AML-193 (cell line): ENCODE measurements around the gene LRRC4C.

Source experiments
- DNase-seq, 2 experiments: peaks; one replicate each; lab custom pipeline; 2025; lab: John Stamatoyannopoulos, UW

LRRC4C gene

GRCh38 chr11:41459465-41460401, at the start of gene LRRC4C:
Gene LRRC4C, minus strand, starts transcription at chr11:41459652.
- no peak for DNase-seq

GRCh38 chr11:41508121-41508520, 48.7 kb upstream of the LRRC4C start:
- no peak for DNase-seq

- no peak for DNase-seq
Measured at GRCh38 chr11:41499429-41499828, 40.0 kb upstream of the LRRC4C start.

- peak; percentile 37 to 42 for DNase-seq
Measured at GRCh38 chr11:41498726-41499125, 39.3 kb upstream of the LRRC4C start.

GRCh38 chr11:41497974-41498373, 38.5 kb upstream of the LRRC4C start:
- DNase-seq, result peak; percentile 10 to 26

- DNase-seq, result no peak
Measured at GRCh38 chr11:41494716-41495115, 35.3 kb upstream of the LRRC4C start.

GRCh38 chr11:41486424-41486823, 27.0 kb upstream of the LRRC4C start:
- DNase-seq, result no peak

GRCh38 chr11:41483956-41484355, 24.5 kb upstream of the LRRC4C start:
- DNase-seq, result no peak

- DNase-seq, result no peak
Measured at GRCh38 chr11:41479179-41479578, 19.7 kb upstream of the LRRC4C start.

- no peak for DNase-seq
Measured at GRCh38 chr11:41461057-41461681, 1.7 kb upstream of the LRRC4C start.

- no peak for DNase-seq
Measured at GRCh38 chr11:41458641-41459040, 811 bp downstream of the LRRC4C start.

- no peak for DNase-seq
Measured at GRCh38 chr11:41458154-41458553, 1.3 kb downstream of the LRRC4C start.

GRCh38 chr11:41457216-41458014, 2.0 kb downstream of the LRRC4C start:
- no peak for DNase-seq

GRCh38 chr11:41456269-41456668, 3.2 kb downstream of the LRRC4C start:
- DNase-seq, result no peak

GRCh38 chr11:41451011-41451410, 8.4 kb downstream of the LRRC4C start:
- DNase-seq, result no peak

- DNase-seq, result no peak
Measured at GRCh38 chr11:41449483-41450050, 9.9 kb downstream of the LRRC4C start.

- DNase-seq, result no peak
Measured at GRCh38 chr11:41446566-41446965, 12.9 kb downstream of the LRRC4C start.

- DNase-seq, result no peak
Measured at GRCh38 chr11:41446107-41446506, 13.3 kb downstream of the LRRC4C start.

- no peak for DNase-seq
Measured at GRCh38 chr11:41437006-41437490, 22.4 kb downstream of the LRRC4C start.

GRCh38 chr11:41435531-41435930, 23.9 kb downstream of the LRRC4C start:
- no peak for DNase-seq

- DNase-seq, result no peak
Measured at GRCh38 chr11:41431784-41432183, 27.7 kb downstream of the LRRC4C start.

GRCh38 chr11:41419901-41420300, 39.6 kb downstream of the LRRC4C start:
- no peak for DNase-seq
